Mesenchymal stem cell (in vitro differentiated cells and primary cell): Measurements from ENCODE around the gene SDK2.

Source experiments
- DNase-seq: peaks from one replicate; pipeline ENCODE4 v3.0.0-alpha.2; 2013
- H2AFZ ChIP-seq: one replicate; pipeline ENCODE4 v1.6.1; 2013; ENCODE audit warnings: low read depth, mild to moderate bottlenecking, control low read depth, inconsistent platforms, low read length, moderate library complexity
- H2AK5ac ChIP-seq: 2 replicates; pipeline ENCODE4 v1.6.1; 2013; ENCODE audit warnings: low read length, moderate library complexity, mild to moderate bottlenecking, inconsistent platforms; ENCODE audit not compliant: severe bottlenecking
- H2BK120ac ChIP-seq: one replicate; pipeline ENCODE4 v1.6.1; 2013; ENCODE audit warnings: low read depth, mild to moderate bottlenecking, inconsistent platforms, low read length, moderate library complexity
- H2BK12ac ChIP-seq, 2 experiments: one replicate each; pipeline ENCODE4 v1.6.1; 2013; ENCODE audit warnings: inconsistent platforms in 2 of 2, low read length in 2 of 2, mild to moderate bottlenecking in 2 of 2, moderate library complexity in 2 of 2, control low read depth in 1 of 2
- H2BK15ac ChIP-seq: one replicate; pipeline ENCODE4 v1.6.1; 2013; ENCODE audit warnings: mild to moderate bottlenecking, low read depth, inconsistent platforms; ENCODE audit not compliant: poor library complexity, severe bottlenecking
- H2BK5ac ChIP-seq: 2 replicates; pipeline ENCODE4 v1.6.1; 2013; ENCODE audit warnings: low read depth, mild to moderate bottlenecking, low read length, control low read depth, inconsistent platforms; ENCODE audit not compliant: poor library complexity, severe bottlenecking
- H3K14ac ChIP-seq, 2 experiments: one replicate each; pipeline ENCODE4 v1.6.1; 2013; ENCODE audit warnings: inconsistent platforms in 2 of 2, low read length in 2 of 2, control low read depth in 1 of 2, mild to moderate bottlenecking in 1 of 2, moderate library complexity in 1 of 2
- H3K18ac ChIP-seq, 2 experiments: one replicate each; pipeline ENCODE4 v1.6.1; 2013; ENCODE audit warnings: inconsistent platforms in 2 of 2, low read length in 2 of 2, control low read depth in 1 of 2, low read depth in 1 of 2, mild to moderate bottlenecking in 1 of 2
- H3K23ac ChIP-seq, 2 experiments: one replicate each; pipeline ENCODE4 v1.6.1; 2013; ENCODE audit warnings: inconsistent platforms in 2 of 2, low read length in 2 of 2, mild to moderate bottlenecking in 2 of 2, moderate library complexity in 2 of 2, control low read depth in 1 of 2
- H3K27ac ChIP-seq: 2 replicates; pipeline ENCODE4 v1.5.1; 2013; ENCODE audit warnings: mild to moderate bottlenecking, moderate library complexity, low read length, control low read depth, inconsistent platforms; ENCODE audit not compliant: poor library complexity, severe bottlenecking
- H3K27me3 ChIP-seq, 2 experiments: 2 replicates each; pipeline versions ENCODE4 v1.6.1 to v1.7.0; 2013; ENCODE audit warnings: low read length in 2 of 2, mild to moderate bottlenecking in 2 of 2, moderate library complexity in 2 of 2, control low read depth in 1 of 2, inconsistent platforms in 1 of 2; ENCODE audit not compliant: control insufficient read depth in 1 of 2, insufficient read depth in 1 of 2
- H3K36me3 ChIP-seq, 2 experiments: 2 replicates each; pipeline versions ENCODE4 v1.6.1 to v1.7.0; 2013; ENCODE audit warnings: low read length in 2 of 2, control low read depth in 1 of 2, inconsistent platforms in 1 of 2, low read depth in 1 of 2, mild to moderate bottlenecking in 1 of 2; ENCODE audit not compliant: insufficient read depth in 2 of 2, control insufficient read depth in 1 of 2
- H3K4ac ChIP-seq, 2 experiments: one replicate each; pipeline ENCODE4 v1.6.1; 2013; ENCODE audit warnings: inconsistent platforms in 2 of 2, low read length in 2 of 2, mild to moderate bottlenecking in 2 of 2, moderate library complexity in 2 of 2, control low read depth in 1 of 2, low read depth in 1 of 2
- H3K4me1 ChIP-seq: 2 replicates; pipeline ENCODE4 v1.6.1; 2013; ENCODE audit warnings: low read depth, low read length, control low read depth; ENCODE audit not compliant: control insufficient read depth, insufficient read depth
- H3K4me2 ChIP-seq: 2 replicates; pipeline ENCODE4 v1.6.1; 2013; ENCODE audit warnings: low read length, mild to moderate bottlenecking, inconsistent platforms; ENCODE audit not compliant: poor library complexity, severe bottlenecking
- H3K4me3 ChIP-seq, 2 experiments: 2 replicates each; pipeline versions ENCODE4 v1.5.1 to v1.7.0; 2013; ENCODE audit warnings: low read length in 2 of 2, mild to moderate bottlenecking in 2 of 2, control low read depth in 1 of 2, low read depth in 1 of 2; ENCODE audit not compliant: insufficient read depth in 1 of 2
- H3K79me1 ChIP-seq: replicated peaks from 2 replicates; pipeline ENCODE4 v1.6.1; 2013; ENCODE audit warnings: mild to moderate bottlenecking, control low read depth, low read length, inconsistent platforms; ENCODE audit not compliant: poor library complexity, severe bottlenecking
- H3K9ac ChIP-seq: 2 replicates; pipeline ENCODE4 v1.7.0; 2013; ENCODE audit warnings: mild to moderate bottlenecking, low read length, moderate library complexity
- H3K9me3 ChIP-seq: 2 replicates; pipeline ENCODE4 v1.7.0; 2013; ENCODE audit warnings: mild to moderate bottlenecking, low read length; ENCODE audit not compliant: control insufficient read depth
- H4K8ac ChIP-seq: one replicate; pipeline ENCODE4 v1.6.1; 2013; ENCODE audit warnings: inconsistent platforms, mild to moderate bottlenecking, low read length, moderate library complexity
- H4K91ac ChIP-seq: one replicate; pipeline ENCODE4 v1.6.1; 2013; ENCODE audit warnings: mild to moderate bottlenecking, low read length, inconsistent platforms
- WGBS: methylation state at CpG from one replicate; pipeline ENCODE4 v1.1.7; 2013; ENCODE audit warnings: mixed read lengths; 5-methylcytosine and 5-hydroxymethylcytosine counted together

SDK2 gene

GRCh38 chr17:73387746-73388577 is 256.3 kb downstream of the SDK2 start:
- no peak overlapping the region for H2BK15ac ChIP-seq
- H3K27ac ChIP-seq: no peak overlapping the region
- H2AK5ac ChIP-seq: no peak overlapping the region
- H4K8ac ChIP-seq: no peak overlapping the region
- no peaks in the 10 kb centered on the region for H3K79me1 ChIP-seq
- peaks cover 0 to 2% of the 10 kb centered on the region in 2 experiments for H3K36me3 ChIP-seq
- no peak overlapping the region for H4K91ac ChIP-seq
- peaks cover 8% of the 10 kb centered on the region for H3K4me1 ChIP-seq
- H3K9me3 ChIP-seq: no peaks in the 10 kb centered on the region
- H2BK120ac ChIP-seq: no peak overlapping the region
- no peak overlapping the region for H3K14ac ChIP-seq
- no peak overlapping the region for H3K4me2 ChIP-seq
- H3K27me3 ChIP-seq: peaks cover 6 to 43% of the 10 kb centered on the region in 2 experiments
- no peak overlapping the region for H2BK5ac ChIP-seq
- H3K23ac ChIP-seq: peak overlapping the region in 1 of 2 experiments; percentile 36
- DNase-seq: no peak
- peak overlapping the region; percentile 63 for H3K9ac ChIP-seq
- H3K4ac ChIP-seq: no peak overlapping the region
- WGBS: 83% methylated on average over 27 of the region's 28 CpGs
- H3K18ac ChIP-seq: no peak overlapping the region
- H2AFZ ChIP-seq: no peak overlapping the region
- H2BK12ac ChIP-seq: no peak overlapping the region
- no peak overlapping the region for H3K4me3 ChIP-seq

GRCh38 chr17:73386561-73386960 is 257.7 kb downstream of the SDK2 start:
- no peak overlapping the region for H3K9ac ChIP-seq
- H3K18ac ChIP-seq: no peak overlapping the region
- WGBS: 80% methylated on average over 3 of the region's 6 CpGs

GRCh38 chr17:73384926-73385325 is 259.3 kb downstream of the SDK2 start:
- Histone ChIP-seq H3K4ac (no peak overlapping the region), H2AFZ (no peak overlapping the region), H3K14ac (no peak overlapping the region), H3K9me3 (no peaks in the 10 kb centered on the region), H2BK5ac (no peak overlapping the region), H3K4me2 (no peak overlapping the region), H2BK15ac (no peak overlapping the region), H3K9ac (no peak overlapping the region), H3K23ac (no peak overlapping the region), H3K36me3 (peaks cover 0 to 2% of the 10 kb centered on the region in 2 experiments), H3K79me1 (no peaks in the 10 kb centered on the region), H3K27me3 (peaks cover 6 to 54% of the 10 kb centered on the region in 2 experiments), H3K27ac (no peak overlapping the region), H3K4me1 (peaks cover 7% of the 10 kb centered on the region), H2BK12ac (no peak overlapping the region), H2AK5ac (no peak overlapping the region), H4K8ac (no peak overlapping the region), H4K91ac (no peak overlapping the region), H2BK120ac (no peak overlapping the region), H3K18ac (no peak overlapping the region), H3K4me3 (no peak overlapping the region)
- no peak for DNase-seq
- 93% methylated on average over 8 of the region's 8 CpGs for WGBS

More at GRCh38 chr17:73386561-73386960, 257.7 kb downstream of the SDK2 start:
- H3K79me1 ChIP-seq: no peaks in the 10 kb centered on the region
- peaks cover 0 to 2% of the 10 kb centered on the region in 2 experiments for H3K36me3 ChIP-seq
- peaks cover 6 to 52% of the 10 kb centered on the region in 2 experiments for H3K27me3 ChIP-seq
- H3K4ac ChIP-seq: no peak overlapping the region
- H3K4me3 ChIP-seq: no peak overlapping the region
- H2BK120ac ChIP-seq: no peak overlapping the region
- no peak overlapping the region for H3K14ac ChIP-seq
- H2BK12ac ChIP-seq: no peak overlapping the region
- no peak overlapping the region for H3K27ac ChIP-seq
- DNase-seq: no peak
- H4K91ac ChIP-seq: no peak overlapping the region
- no peak overlapping the region for H2AFZ ChIP-seq
- peak overlapping the region in 1 of 2 experiments; percentile 18 for H3K23ac ChIP-seq
- no peak overlapping the region for H2BK15ac ChIP-seq
- H3K4me1 ChIP-seq: peaks cover 8% of the 10 kb centered on the region
- no peaks in the 10 kb centered on the region for H3K9me3 ChIP-seq
- no peak overlapping the region for H4K8ac ChIP-seq
- no peak overlapping the region for H2AK5ac ChIP-seq
- H3K4me2 ChIP-seq: no peak overlapping the region
- H2BK5ac ChIP-seq: no peak overlapping the region

GRCh38 chr17:73380439-73381106 is 263.7 kb downstream of the SDK2 start:
- H2BK15ac ChIP-seq: no peak overlapping the region
- DNase-seq: no peak
- peaks cover 6 to 55% of the 10 kb centered on the region in 2 experiments for H3K27me3 ChIP-seq
- no peak overlapping the region for H3K9ac ChIP-seq
- H2BK120ac ChIP-seq: no peak overlapping the region
- H4K8ac ChIP-seq: no peak overlapping the region
- no peak overlapping the region for H2BK12ac ChIP-seq
- 70% methylated on average over 16 of the region's 29 CpGs for WGBS
- no peak overlapping the region for H2BK5ac ChIP-seq
- H3K23ac ChIP-seq: no peak overlapping the region
- H3K4me2 ChIP-seq: no peak overlapping the region
- H3K27ac ChIP-seq: no peak overlapping the region
- peak overlapping the region; percentile 14 for H2AK5ac ChIP-seq
- H3K4me1 ChIP-seq: peaks cover 2% of the 10 kb centered on the region
- no peak overlapping the region for H2AFZ ChIP-seq
- H3K18ac ChIP-seq: no peak overlapping the region
- H4K91ac ChIP-seq: no peak overlapping the region
- H3K9me3 ChIP-seq: no peaks in the 10 kb centered on the region
- no peak overlapping the region for H3K4me3 ChIP-seq
- no peaks in the 10 kb centered on the region for H3K79me1 ChIP-seq
- H3K14ac ChIP-seq: no peak overlapping the region
- no peak overlapping the region for H3K4ac ChIP-seq
- no peaks in the 10 kb centered on the region for H3K36me3 ChIP-seq
